GM12878 (cell line): ENCODE results near the gene PRUNE1. TPM values are rescaled to one million over a fixed set of nuclear protein-coding genes. Genes with fewer than 3 reads are reported as not detected.

ENCODE experiments used
- ATAC-seq: fragments of 200-7000 bp; cut with Tn5 transposase; 3 replicates; pipeline ENCODE4 v1.9.1; 2020; ENCODE audit warnings: mild to moderate bottlenecking, moderate library complexity
- BruUV-seq: library from RNA; stranded (reverse); fragments of 400-500 nt; replicated peaks from 2 replicates; lab custom pipeline; 2021; lab: Mats Ljungman, UMichigan
- CTCF ChIA-PET: fragments of 300-600 bp; sonication (Branson Sonifier 250); formaldehyde crosslinking; extraction: SDS; loops from one replicate; lab custom pipeline; 2021; ENCODE audit warnings: inconsistent platforms; lab: Yijun Ruan, JAX
- POLR2A ChIA-PET: fragments of 350-600 bp; formaldehyde crosslinking; extraction: SDS; loops from one replicate; lab custom pipeline; 2021; ENCODE audit warnings: inconsistent platforms; lab: Charles Lee
- RAD21 ChIA-PET: fragments of 300-600 bp; sonication (Branson Sonifier 250); formaldehyde crosslinking; loops from one replicate; lab custom pipeline; 2023; ENCODE audit warnings: antibody characterized with exemption; ENCODE audit not compliant: unreplicated experiment; lab: Charles Lee
- SMC1A ChIA-PET: fragments of 300-600 bp; sonication (Branson Sonifier 250); formaldehyde crosslinking; loops from one replicate; lab custom pipeline; 2023; ENCODE audit not compliant: unreplicated experiment, uncharacterized antibody; lab: Charles Lee
- DNase-seq: peaks from one replicate; pipeline ENCODE4 v3.0.0-alpha.2; 2011; ENCODE audit warnings: low read depth, low spot score
- FAIRE-seq: peaks from 3 replicates; lab custom pipeline; 2011; peaks lifted over from hg19 to GRCh38; lab: Jason Lieb, UNC
- H2AFZ ChIP-seq: 2 replicates; pipeline ENCODE4 v1.6.0; 2011; ENCODE audit warnings: low read depth, low read length, control low read depth; ENCODE audit not compliant: control insufficient read depth
- H3K27ac ChIP-seq: 2 replicates; pipeline ENCODE4 v1.5.1; 2011; ENCODE audit warnings: control low read depth; ENCODE audit not compliant: control insufficient read depth, insufficient read depth
- H3K27me3 ChIP-seq, 2 experiments: replicated peaks in 1 of 2; 2 replicates each; pipeline versions ENCODE4 v1.6.0 to v1.6.1; 2011; ENCODE audit warnings: low read length in 1 of 2; ENCODE audit not compliant: control insufficient read depth in 2 of 2, insufficient read depth in 2 of 2
- H3K36me3 ChIP-seq, 2 experiments: 2 replicates each; pipeline ENCODE4 v1.5.1; 2011; ENCODE audit warnings: low read length in 1 of 2; ENCODE audit not compliant: control insufficient read depth in 2 of 2, insufficient read depth in 2 of 2
- H3K4me1 ChIP-seq: 2 replicates; pipeline ENCODE4 v1.6.1; 2011; ENCODE audit warnings: mild to moderate bottlenecking, low read length, moderate library complexity, mixed read lengths; ENCODE audit not compliant: control insufficient read depth, insufficient read depth
- H3K4me2 ChIP-seq: 2 replicates; pipeline ENCODE4 v1.6.0; 2011; ENCODE audit warnings: control low read depth; ENCODE audit not compliant: control insufficient read depth, insufficient read depth
- H3K4me3 ChIP-seq: fragments of 200-600 bp; sonication (generic); 2 replicates; pipeline ENCODE4 v1.5.1; 2016
- H3K79me2 ChIP-seq: 2 replicates; pipeline ENCODE4 v1.6.0; 2011; ENCODE audit warnings: low read length; ENCODE audit not compliant: control insufficient read depth, insufficient read depth
- H3K9ac ChIP-seq: 2 replicates; pipeline ENCODE4 v1.8.0; 2011; ENCODE audit warnings: low read length, control low read depth, mixed read lengths; ENCODE audit not compliant: control insufficient read depth, insufficient read depth
- H3K9me3 ChIP-seq: replicated peaks from 3 replicates; pipeline ENCODE4 v1.5.1; 2011; ENCODE audit warnings: mild to moderate bottlenecking, low read length; ENCODE audit not compliant: control insufficient read depth, insufficient read depth
- H4K20me1 ChIP-seq: 2 replicates; pipeline ENCODE4 v1.6.0; 2011; ENCODE audit not compliant: control insufficient read depth, insufficient read depth
- CBX3 ChIP-seq: fragments of 200-600 bp; sonication (generic); IDR thresholded peaks from 2 replicates; pipeline ENCODE4 v1.6.1; 2016; ENCODE audit warnings: low read depth, borderline replicate concordance
- IKZF1 ChIP-seq: fragments of 450-650 bp; conservative IDR thresholded peaks from 2 replicates; pipeline ENCODE4 v1.6.1; 2017; ENCODE audit warnings: antibody characterized with exemption, mild to moderate bottlenecking
- JUND ChIP-seq: IDR thresholded peaks from 2 replicates; pipeline ENCODE4 v1.6.1; 2012; ENCODE audit warnings: low read depth, mild to moderate bottlenecking, low read length, improper control_type of control experiment, moderate library complexity
- NFIC ChIP-seq: IDR thresholded peaks from 2 replicates; pipeline ENCODE4 v1.6.1; 2012; ENCODE audit warnings: low read depth, mild to moderate bottlenecking, inconsistent platforms, low read length, moderate library complexity
- NR2C1 ChIP-seq: fragments of 450-650 bp; IDR thresholded peaks from 2 replicates; pipeline ENCODE4 v1.6.1; 2017; ENCODE audit warnings: antibody characterized with exemption, mild to moderate bottlenecking, moderate library complexity
- NR2C2 ChIP-seq: IDR thresholded peaks from 2 replicates; pipeline ENCODE4 v1.6.1; 2011; ENCODE audit warnings: borderline replicate concordance, low read depth; ENCODE audit not compliant: control insufficient read depth, insufficient read length
- RAD51 ChIP-seq: fragments of 450-650 bp; IDR thresholded peaks from 2 replicates; pipeline ENCODE4 v1.6.1; 2016; ENCODE audit warnings: moderate library complexity, mild to moderate bottlenecking, inconsistent platforms
- RFX5 ChIP-seq: IDR thresholded peaks from 2 replicates; pipeline ENCODE4 v1.6.1; 2011; ENCODE audit warnings: low read depth, low read length, improper control_type of control experiment
- SP1 ChIP-seq: IDR thresholded peaks from one replicate; pipeline ENCODE4 v1.6.1; 2011; ENCODE audit warnings: low read depth, low read length
- TBL1XR1 ChIP-seq: IDR thresholded peaks from 2 replicates; pipeline ENCODE4 v1.6.1; 2012; ENCODE audit warnings: low read depth, low read length, improper control_type of control experiment
- YY1 ChIP-seq: IDR thresholded peaks from 2 replicates; pipeline ENCODE4 v1.6.1; 2011; ENCODE audit warnings: low read depth, mild to moderate bottlenecking, low read length
- ZNF217 ChIP-seq: fragments of 450-650 bp; IDR thresholded peaks from 2 replicates; pipeline ENCODE4 v1.6.1; 2017; ENCODE audit warnings: antibody characterized with exemption, mild to moderate bottlenecking
- WGBS: methylation state at CpG from one replicate; pipeline ENCODE4 v1.1.6; 2016; ENCODE audit warnings: low lambda C conversion rate; ENCODE audit not compliant: insufficient replicate concordance, insufficient coverage; ENCODE audit errors: missing lambda C conversion rate; 5-methylcytosine and 5-hydroxymethylcytosine counted together
- in situ Hi-C: fragments of 300-500 bp; cut with MboI; formaldehyde crosslinking; loops from 9 replicates; pipeline ENCODE4 v1.14.3; 2018; ENCODE audit warnings: mixed read lengths
- intact Hi-C: fragments of 100-400 bp; cut with micrococcal nuclease; formaldehyde crosslinking; loops from one replicate; pipeline ENCODE4 v1.14.2; 2022; ENCODE audit not compliant: unreplicated experiment
- polyA plus RNA-seq, 11 experiments: library from polyadenylated mRNA; depleted of rRNA in 4 of 11; unstranded in 6 of 11; stranded (reverse) in 5 of 11; fragments of >200 nt; fragmentation: Nextera tagmentation in 4 of 11; fragmentation: Illumina TruSeq in 1 of 11; extraction: Ambion mirVana in 4 of 11; extraction: Trizol in 1 of 11; gene quantifications; 1 replicate in 1 of 11; 2 replicates in 10 of 11; pipeline versions ENCODE4 v1.2.1 to v1.2.3, GENCODE V29; 2011 to 2016; ENCODE audit warnings: inconsistent platforms in 2 of 11, missing spikeins in 2 of 11, low read depth in 1 of 11
- total RNA-seq, 4 experiments: library from RNA; depleted of rRNA in 3 of 4; stranded (reverse); fragments of >200 nt in 3 of 4; fragmentation: Illumina TruSeq in 1 of 4; extraction: Trizol in 1 of 4; gene quantifications; 2 replicates each; pipeline versions ENCODE4 v1.2.1 to v1.2.3, GENCODE V29; 2013 to 2021
- TF ChIP-seq, protein P1 (sequence below): IDR thresholded peaks from 2 replicates; pipeline ENCODE4 v1.6.1; 2011; ENCODE audit warnings: low read depth, low read length, improper control_type of control experiment, borderline replicate concordance
- TF ChIP-seq, protein P2 (sequence below): fragments of 450-650 bp; IDR thresholded peaks from 2 replicates; pipeline ENCODE4 v1.6.1; 2016; ENCODE audit warnings: mild to moderate bottlenecking
- TF ChIP-seq, protein P3 (sequence below): IDR thresholded peaks from 2 replicates; pipeline ENCODE4 v1.6.1; 2011; ENCODE audit warnings: borderline replicate concordance, low read depth, mild to moderate bottlenecking, moderate library complexity, low read length; ENCODE audit not compliant: insufficient read depth, poor library complexity, severe bottlenecking

The PRUNE1 gene
- total and polyA plus RNA-seq, 10 of the 15 experiments (the other 5 are each of a cell fraction or from before 2014, with no cell fraction given) = 4.7 to 24.5 (median 12.4) TPM

DNA sequence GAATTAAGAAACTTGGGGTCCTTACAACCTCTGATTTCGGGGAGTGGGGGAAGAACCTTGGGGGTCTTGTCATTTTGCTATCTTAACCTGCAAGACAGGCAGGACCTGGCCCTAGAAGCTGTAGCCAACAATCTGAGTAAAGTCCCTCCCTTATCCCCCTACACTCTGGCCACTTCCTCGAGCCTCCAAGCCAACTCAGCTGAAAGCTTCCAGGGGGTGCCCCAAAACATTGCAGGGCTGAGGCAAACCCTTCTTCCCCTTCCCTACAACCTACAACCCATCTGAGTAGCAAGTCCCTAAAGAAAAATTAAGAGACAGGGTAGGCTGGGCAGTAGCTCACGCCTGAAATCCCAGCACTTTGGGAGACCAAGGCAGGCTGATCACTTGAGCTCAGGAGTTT lies 38.6 kb upstream of the PRUNE1 start:
- peaks cover 37% of the 10 kb centered on the region for H3K79me2 ChIP-seq
- TF ChIP-seq, protein P1, sequence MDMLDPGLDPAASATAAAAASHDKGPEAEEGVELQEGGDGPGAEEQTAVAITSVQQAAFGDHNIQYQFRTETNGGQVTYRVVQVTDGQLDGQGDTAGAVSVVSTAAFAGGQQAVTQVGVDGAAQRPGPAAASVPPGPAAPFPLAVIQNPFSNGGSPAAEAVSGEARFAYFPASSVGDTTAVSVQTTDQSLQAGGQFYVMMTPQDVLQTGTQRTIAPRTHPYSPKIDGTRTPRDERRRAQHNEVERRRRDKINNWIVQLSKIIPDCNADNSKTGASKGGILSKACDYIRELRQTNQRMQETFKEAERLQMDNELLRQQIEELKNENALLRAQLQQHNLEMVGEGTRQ = no peak
- no peak for TF ChIP-seq CBX3
- TF ChIP-seq YY1 = no peak
- TF ChIP-seq RFX5 = no peak
- TF ChIP-seq ZNF217 = no peak
- no peak for TF ChIP-seq JUND
- no peak for TF ChIP-seq RAD51
- TF ChIP-seq NR2C2 = no peak
- no peak for TF ChIP-seq IKZF1
- no peak for TF ChIP-seq TBL1XR1
- TF ChIP-seq NR2C1 = no peak
- TF ChIP-seq, protein P2, sequence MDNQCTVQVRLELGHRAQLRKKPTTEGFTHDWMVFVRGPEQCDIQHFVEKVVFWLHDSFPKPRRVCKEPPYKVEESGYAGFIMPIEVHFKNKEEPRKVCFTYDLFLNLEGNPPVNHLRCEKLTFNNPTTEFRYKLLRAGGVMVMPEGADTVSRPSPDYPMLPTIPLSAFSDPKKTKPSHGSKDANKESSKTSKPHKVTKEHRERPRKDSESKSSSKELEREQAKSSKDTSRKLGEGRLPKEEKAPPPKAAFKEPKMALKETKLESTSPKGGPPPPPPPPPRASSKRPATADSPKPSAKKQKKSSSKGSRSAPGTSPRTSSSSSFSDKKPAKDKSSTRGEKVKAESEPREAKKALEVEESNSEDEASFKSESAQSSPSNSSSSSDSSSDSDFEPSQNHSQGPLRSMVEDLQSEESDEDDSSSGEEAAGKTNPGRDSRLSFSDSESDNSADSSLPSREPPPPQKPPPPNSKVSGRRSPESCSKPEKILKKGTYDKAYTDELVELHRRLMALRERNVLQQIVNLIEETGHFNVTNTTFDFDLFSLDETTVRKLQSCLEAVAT = no peak
- no peak for TF ChIP-seq NFIC
- TF ChIP-seq, protein P3, sequence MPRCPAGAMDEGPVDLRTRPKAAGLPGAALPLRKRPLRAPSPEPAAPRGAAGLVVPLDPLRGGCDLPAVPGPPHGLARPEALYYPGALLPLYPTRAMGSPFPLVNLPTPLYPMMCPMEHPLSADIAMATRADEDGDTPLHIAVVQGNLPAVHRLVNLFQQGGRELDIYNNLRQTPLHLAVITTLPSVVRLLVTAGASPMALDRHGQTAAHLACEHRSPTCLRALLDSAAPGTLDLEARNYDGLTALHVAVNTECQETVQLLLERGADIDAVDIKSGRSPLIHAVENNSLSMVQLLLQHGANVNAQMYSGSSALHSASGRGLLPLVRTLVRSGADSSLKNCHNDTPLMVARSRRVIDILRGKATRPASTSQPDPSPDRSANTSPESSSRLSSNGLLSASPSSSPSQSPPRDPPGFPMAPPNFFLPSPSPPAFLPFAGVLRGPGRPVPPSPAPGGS = no peak
- TF ChIP-seq SP1 = no peak
- in situ Hi-C loops (no loop called here), intact Hi-C loops (loop anchor here (10.0 kb wide), 2 partner anchors 205 to 345 kb away; partner anchors contain the start of genes CTSS and ENSA)
- peaks cover 14 to 15% of the 10 kb centered on the region in 2 experiments for H3K36me3 ChIP-seq
- RAD21 ChIA-PET = no interaction called here
- no peaks in the 10 kb centered on the region for H3K27me3 ChIP-seq
- no peak overlapping the region for H3K4me2 ChIP-seq
- no peak overlapping the region for H3K4me3 ChIP-seq
- SMC1A ChIA-PET = interaction anchor here (0.7 to 1.2 kb wide), 2 partner anchors 13 to 264 kb away, joined by 3 read pairs; no protein-coding TSS in a partner anchor
- ATAC-seq (no peak), DNase-seq (no peak), FAIRE-seq (no peak)
- no peak overlapping the region for H2AFZ ChIP-seq
- H3K9ac ChIP-seq = no peak overlapping the region
- peaks cover 7% of the 10 kb centered on the region; the same call in 1 of the 2 replicates for H3K4me1 ChIP-seq
- CTCF ChIA-PET = interaction anchor here (1.1 to 1.5 kb wide), 3 partner anchors 11 to 47 kb away, joined by 3 to 6 read pairs (median 3); no protein-coding TSS in a partner anchor
- no peaks in the 10 kb centered on the region for H3K9me3 ChIP-seq
- 70% methylated on average over 3 of the region's 3 CpGs for WGBS
- H4K20me1 ChIP-seq = no peaks in the 10 kb centered on the region
- H3K27ac ChIP-seq = no peak overlapping the region
- POLR2A ChIA-PET = interaction anchor here (0.8 to 1.1 kb wide), 2 partner anchors 7 to 44 kb away, joined by 3 to 4 read pairs; partner anchors contain the start of gene SETDB1
- no TSS peak for BruUV-seq
